ENCODE measurements around the gene CCDC137.
A peak's percentile ranks its signal among the peaks of the same experiment; 100 is the strongest.

The CCDC137 gene

DNA sequence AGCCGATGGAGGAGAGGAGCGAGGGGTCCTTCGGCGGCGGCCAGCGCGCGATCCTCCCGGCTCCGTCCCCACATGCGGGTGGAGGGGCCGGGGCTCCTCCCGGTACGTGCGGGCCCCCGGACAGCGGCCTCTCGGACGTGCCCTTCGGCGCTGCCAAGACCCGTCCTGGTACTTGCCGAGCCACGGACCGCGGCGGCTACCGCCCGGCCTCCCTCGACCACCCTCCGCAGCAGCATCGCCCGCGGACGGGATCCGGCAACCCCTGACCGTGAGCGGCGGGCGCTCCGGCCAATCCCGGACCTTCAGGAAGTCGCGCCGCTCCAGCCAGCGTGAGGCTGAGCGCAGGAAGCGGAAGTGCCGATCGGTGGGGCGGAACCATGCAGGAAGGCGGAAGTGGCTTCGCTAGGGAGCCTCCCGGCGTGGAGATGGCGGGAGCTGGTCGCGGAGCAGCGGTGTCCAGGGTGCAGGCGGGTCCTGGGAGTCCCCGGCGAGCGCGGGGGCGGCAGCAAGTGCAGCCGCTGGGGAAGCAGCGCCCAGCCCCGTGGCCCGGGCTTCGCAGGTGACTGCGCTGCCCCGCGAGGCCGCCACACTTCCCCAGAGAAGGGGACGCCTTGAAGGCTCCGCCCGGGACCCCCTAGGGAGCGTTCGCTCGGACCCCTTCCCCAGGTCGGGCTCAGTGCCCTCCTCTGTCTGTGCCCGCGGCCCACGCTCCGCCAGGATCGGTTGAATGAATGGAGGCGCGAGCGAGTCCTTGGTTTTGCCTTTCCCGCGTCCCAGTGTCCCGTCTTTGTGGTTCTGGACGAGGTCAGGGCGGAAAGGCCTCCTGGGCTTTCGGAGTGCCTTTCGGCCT lies at the start of gene CCDC137, which contains the start of gene OXLD1 (continued):
- peak; percentile 63 for TF ChIP-seq PATZ1 (tag by site-specific recombination; IDR thresholded peaks at IDR 0.05)
- no peak for TF ChIP-seq OSR2 (tag by site-specific recombination; IDR thresholded peaks at IDR 0.05)
- no peak for TF ChIP-seq ZNF121 (tag by site-specific recombination; IDR thresholded peaks at IDR 0.05)
- peak; percentile 45; the same call in 1 of the 2 replicates for TF ChIP-seq ZNF629 (tag by site-specific recombination; IDR thresholded peaks at IDR 0.05)
- TF ChIP-seq ZNF473 (tag by site-specific recombination; IDR thresholded peaks at IDR 0.05) = no peak
- no peak for TF ChIP-seq ZNF280C (tag by site-specific recombination; IDR thresholded peaks at IDR 0.05)
- TF ChIP-seq ZNF311 (tag by site-specific recombination; IDR thresholded peaks at IDR 0.05; ENCODE audit: borderline replicate concordance) = no peak
- no peak for TF ChIP-seq ZNF24 (tag by site-specific recombination; IDR thresholded peaks at IDR 0.05)
- peak; percentile 40; the same call in 1 of the 2 replicates for TF ChIP-seq ZNF10 (tag by site-specific recombination; IDR thresholded peaks at IDR 0.05)
- no peak for TF ChIP-seq GLI4 (tag by site-specific recombination; IDR thresholded peaks at IDR 0.05)
- TF ChIP-seq ZNF48 (tag by site-specific recombination; IDR thresholded peaks at IDR 0.05) = no peak
- TF ChIP-seq ZNF707 (tag by site-specific recombination; IDR thresholded peaks at IDR 0.05) = no peak
- peak; percentile 60 for TF ChIP-seq ZNF660 (tag by site-specific recombination; IDR thresholded peaks at IDR 0.05)
- TF ChIP-seq ZNF558 (tag by site-specific recombination; IDR thresholded peaks at IDR 0.05) = no peak
- peak; percentile 88 for TF ChIP-seq ZNF341 (tag by site-specific recombination; IDR thresholded peaks at IDR 0.05; ENCODE audit: low read depth)
- TF ChIP-seq ZNF701 (tag by site-specific recombination; IDR thresholded peaks at IDR 0.05) = no peak
- TF ChIP-seq ZNF26 (tag by site-specific recombination; IDR thresholded peaks at IDR 0.05) = no peak
- TF ChIP-seq, protein P1, sequence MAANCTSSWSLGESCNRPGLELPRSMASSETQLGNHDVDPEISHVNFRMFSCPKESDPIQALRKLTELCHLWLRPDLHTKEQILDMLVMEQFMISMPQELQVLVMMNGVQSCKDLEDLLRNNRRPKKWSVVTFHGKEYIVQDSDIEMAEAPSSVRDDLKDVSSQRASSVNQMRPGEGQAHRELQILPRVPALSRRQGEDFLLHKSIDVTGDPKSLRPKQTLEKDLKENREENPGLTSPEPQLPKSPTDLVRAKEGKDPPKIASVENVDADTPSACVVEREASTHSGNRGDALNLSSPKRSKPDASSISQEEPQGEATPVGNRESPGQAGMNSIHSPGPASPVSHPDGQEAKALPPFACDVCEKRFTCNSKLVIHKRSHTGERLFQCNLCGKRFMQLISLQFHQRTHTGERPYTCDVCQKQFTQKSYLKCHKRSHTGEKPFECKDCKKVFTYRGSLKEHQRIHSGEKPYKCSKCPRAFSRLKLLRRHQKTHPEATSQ (tag by site-specific recombination; IDR thresholded peaks at IDR 0.05) = no peak
- peak; percentile 56 for TF ChIP-seq EGR2 (tag by site-specific recombination; IDR thresholded peaks at IDR 0.05; ENCODE audit: low read depth)
- TF ChIP-seq SP3 (tag by site-specific recombination; IDR thresholded peaks at IDR 0.05) = peak; percentile 86
- no peak for TF ChIP-seq MEIS1 (CRISPR knock-in tag; IDR thresholded peaks at IDR 0.05; ENCODE audit: borderline replicate concordance)
- TF ChIP-seq, protein P2, sequence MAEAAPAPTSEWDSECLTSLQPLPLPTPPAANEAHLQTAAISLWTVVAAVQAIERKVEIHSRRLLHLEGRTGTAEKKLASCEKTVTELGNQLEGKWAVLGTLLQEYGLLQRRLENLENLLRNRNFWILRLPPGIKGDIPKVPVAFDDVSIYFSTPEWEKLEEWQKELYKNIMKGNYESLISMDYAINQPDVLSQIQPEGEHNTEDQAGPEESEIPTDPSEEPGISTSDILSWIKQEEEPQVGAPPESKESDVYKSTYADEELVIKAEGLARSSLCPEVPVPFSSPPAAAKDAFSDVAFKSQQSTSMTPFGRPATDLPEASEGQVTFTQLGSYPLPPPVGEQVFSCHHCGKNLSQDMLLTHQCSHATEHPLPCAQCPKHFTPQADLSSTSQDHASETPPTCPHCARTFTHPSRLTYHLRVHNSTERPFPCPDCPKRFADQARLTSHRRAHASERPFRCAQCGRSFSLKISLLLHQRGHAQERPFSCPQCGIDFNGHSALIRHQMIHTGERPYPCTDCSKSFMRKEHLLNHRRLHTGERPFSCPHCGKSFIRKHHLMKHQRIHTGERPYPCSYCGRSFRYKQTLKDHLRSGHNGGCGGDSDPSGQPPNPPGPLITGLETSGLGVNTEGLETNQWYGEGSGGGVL (tag by site-specific recombination; IDR thresholded peaks at IDR 0.05) = no peak
- TF ChIP-seq, protein P3, sequence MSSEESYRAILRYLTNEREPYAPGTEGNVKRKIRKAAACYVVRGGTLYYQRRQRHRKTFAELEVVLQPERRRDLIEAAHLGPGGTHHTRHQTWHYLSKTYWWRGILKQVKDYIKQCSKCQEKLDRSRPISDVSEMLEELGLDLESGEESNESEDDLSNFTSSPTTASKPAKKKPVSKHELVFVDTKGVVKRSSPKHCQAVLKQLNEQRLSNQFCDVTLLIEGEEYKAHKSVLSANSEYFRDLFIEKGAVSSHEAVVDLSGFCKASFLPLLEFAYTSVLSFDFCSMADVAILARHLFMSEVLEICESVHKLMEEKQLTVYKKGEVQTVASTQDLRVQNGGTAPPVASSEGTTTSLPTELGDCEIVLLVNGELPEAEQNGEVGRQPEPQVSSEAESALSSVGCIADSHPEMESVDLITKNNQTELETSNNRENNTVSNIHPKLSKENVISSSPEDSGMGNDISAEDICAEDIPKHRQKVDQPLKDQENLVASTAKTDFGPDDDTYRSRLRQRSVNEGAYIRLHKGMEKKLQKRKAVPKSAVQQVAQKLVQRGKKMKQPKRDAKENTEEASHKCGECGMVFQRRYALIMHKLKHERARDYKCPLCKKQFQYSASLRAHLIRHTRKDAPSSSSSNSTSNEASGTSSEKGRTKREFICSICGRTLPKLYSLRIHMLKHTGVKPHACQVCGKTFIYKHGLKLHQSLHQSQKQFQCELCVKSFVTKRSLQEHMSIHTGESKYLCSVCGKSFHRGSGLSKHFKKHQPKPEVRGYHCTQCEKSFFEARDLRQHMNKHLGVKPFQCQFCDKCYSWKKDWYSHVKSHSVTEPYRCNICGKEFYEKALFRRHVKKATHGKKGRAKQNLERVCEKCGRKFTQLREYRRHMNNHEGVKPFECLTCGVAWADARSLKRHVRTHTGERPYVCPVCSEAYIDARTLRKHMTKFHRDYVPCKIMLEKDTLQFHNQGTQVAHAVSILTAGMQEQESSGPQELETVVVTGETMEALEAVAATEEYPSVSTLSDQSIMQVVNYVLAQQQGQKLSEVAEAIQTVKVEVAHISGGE (tag by site-specific recombination; conservative IDR thresholded peaks at IDR 0.05; ENCODE audit: low read depth) = peak; percentile 93
- TF ChIP-seq ZNF157 (tag by site-specific recombination; IDR thresholded peaks at IDR 0.05) = no peak
- no peak for TF ChIP-seq ZNF248 (tag by site-specific recombination; IDR thresholded peaks at IDR 0.05)
- TF ChIP-seq GLI2 (tag by site-specific recombination; IDR thresholded peaks at IDR 0.05; ENCODE audit: borderline replicate concordance, low read depth) = no peak
- peak; percentile 28 for TF ChIP-seq ZBTB17 (tag by site-specific recombination; IDR thresholded peaks at IDR 0.05)
- peak; percentile 97 for TF ChIP-seq ZBTB48 (tag by site-specific recombination; IDR thresholded peaks at IDR 0.05)

Data from HEK293 (cell line).